K562 (cell line): Measurements from ENCODE around the gene CILP. TPM values are rescaled to one million over a fixed set of nuclear protein-coding genes. Genes with fewer than 3 reads are reported as not detected.

Source experiments
- ATAC-seq: fragments of 200-7000 bp; cut with Tn5 transposase; 3 replicates; pipeline ENCODE4 v1.9.1; 2020; ENCODE audit warnings: moderate library complexity
- BruUV-seq: library from RNA; stranded (reverse); fragments of 400-500 nt; replicated peaks from 2 replicates; lab custom pipeline; 2021; lab: Mats Ljungman, UMichigan
- CTCF ChIA-PET: fragments of 300-600 bp; formaldehyde crosslinking; extraction: SDS; loops from one replicate; lab custom pipeline; 2021; ENCODE audit warnings: low intra/inter-chr PET ratio; lab: Yijun Ruan, JAX
- POLR2A ChIA-PET: fragments of 300-600, 350-650 bp; sonication (Branson Sonifier 250); formaldehyde crosslinking; extraction: SDS; loops from one replicate; lab custom pipeline; 2021; ENCODE audit warnings: antibody characterized with exemption, inconsistent platforms; lab: Yijun Ruan, JAX
- DNase-seq, 4 experiments: peaks; one replicate each; pipeline versions ENCODE4 v3.0.0 to v3.0.0-alpha.2; 2011 to 2018; ENCODE audit warnings: low spot score in 3 of 4, mixed read lengths in 3 of 4; ENCODE audit errors: extremely low read depth in 1 of 4
- FAIRE-seq: peaks from 2 replicates; lab custom pipeline; 2011; peaks lifted over from hg19 to GRCh38; lab: Jason Lieb, UNC
- H2AFZ ChIP-seq: 2 replicates; pipeline ENCODE4 v1.6.0; 2011; ENCODE audit warnings: low read depth, low read length, control low read depth, inconsistent platforms
- H3K27ac ChIP-seq: fragments of 200-600 bp; 3 replicates; pipeline ENCODE4 v1.8.0; 2011; ENCODE audit warnings: low read depth, mild to moderate bottlenecking, control low read depth, inconsistent platforms, low read length, moderate library complexity, mixed read lengths; ENCODE audit errors: extremely low read depth
- H3K27me3 ChIP-seq, 2 experiments: fragments of 300-600 bp in 1 of 2; 2 replicates in 1 of 2; 3 replicates in 1 of 2; pipeline versions ENCODE4 v1.6.0 to v1.8.0; 2011; ENCODE audit warnings: inconsistent platforms in 2 of 2, low read length in 2 of 2, mild to moderate bottlenecking in 1 of 2, mixed read lengths in 1 of 2, moderate library complexity in 1 of 2; ENCODE audit not compliant: control insufficient read depth in 2 of 2, insufficient read depth in 2 of 2
- H3K36me3 ChIP-seq: fragments of 300-600 bp; 3 replicates; pipeline ENCODE4 v1.8.0; 2011; ENCODE audit warnings: mild to moderate bottlenecking, low read length, inconsistent platforms; ENCODE audit not compliant: control insufficient read depth, insufficient read depth
- H3K4me1 ChIP-seq, 2 experiments: fragments of 200-600 bp in 1 of 2; replicated peaks in 1 of 2; 2 replicates in 1 of 2; 3 replicates in 1 of 2; pipeline versions ENCODE4 v1.5.1 to v1.8.0; 2011; ENCODE audit warnings: inconsistent platforms in 2 of 2, low read length in 2 of 2, mild to moderate bottlenecking in 1 of 2, mixed read lengths in 1 of 2, moderate library complexity in 1 of 2; ENCODE audit not compliant: control insufficient read depth in 2 of 2, insufficient read depth in 2 of 2
- H3K4me2 ChIP-seq: 2 replicates; pipeline ENCODE4 v1.6.1; 2011; ENCODE audit warnings: low read length, control low read depth, inconsistent platforms, mixed read lengths; ENCODE audit not compliant: insufficient read depth
- H3K4me3 ChIP-seq: fragments of 200-600 bp; sonication (generic), shearing (Covaris generic); 2 replicates; pipeline ENCODE4 v1.5.1; 2016; ENCODE audit warnings: control low read depth, inconsistent platforms
- H3K79me2 ChIP-seq: fragments of 200-600 bp; 3 replicates; pipeline ENCODE4 v1.8.0; 2011; ENCODE audit warnings: low read length, inconsistent platforms; ENCODE audit not compliant: control insufficient read depth, insufficient read depth
- H3K9ac ChIP-seq, 2 experiments: 2 replicates each; pipeline versions ENCODE4 v1.6.0 to v1.6.1; 2011; ENCODE audit warnings: low read depth in 2 of 2, low read length in 2 of 2, control low read depth in 1 of 2, inconsistent platforms in 1 of 2, mild to moderate bottlenecking in 1 of 2, mixed read lengths in 1 of 2; ENCODE audit not compliant: insufficient read depth in 1 of 2
- H3K9me1 ChIP-seq: one replicate; pipeline ENCODE4 v1.6.0; 2011; ENCODE audit warnings: inconsistent platforms, mild to moderate bottlenecking, low read length, moderate library complexity; ENCODE audit not compliant: control insufficient read depth, insufficient read depth
- H3K9me3 ChIP-seq: replicated peaks from 2 replicates; pipeline ENCODE4 v1.5.1; 2011; ENCODE audit warnings: low read depth, low read length, inconsistent platforms; ENCODE audit not compliant: control insufficient read depth, insufficient read depth
- H4K20me1 ChIP-seq: replicated peaks from 2 replicates; pipeline ENCODE4 v1.6.1; 2011; ENCODE audit warnings: low read length, inconsistent platforms, mixed read lengths; ENCODE audit not compliant: control insufficient read depth, insufficient read depth
- E2F8 ChIP-seq: fragments of 450-650 bp; IDR thresholded peaks from 2 replicates; pipeline ENCODE4 v1.7.1; 2018; ENCODE audit warnings: mild to moderate bottlenecking, low read depth; ENCODE audit not compliant: partially characterized antibody
- HIVEP1 ChIP-seq: fragments of 250-450 bp; sonication (Bioruptor Pico); IDR thresholded peaks from 2 replicates; pipeline ENCODE4 v1.4.0; 2020; ENCODE audit warnings: mild to moderate bottlenecking
- NKRF ChIP-seq: fragments of 450-650 bp; IDR thresholded peaks from 2 replicates; pipeline ENCODE4 v1.6.1; 2016; ENCODE audit warnings: borderline replicate concordance
- SMARCC2 ChIP-seq: fragments of 450-650 bp; IDR thresholded peaks from 2 replicates; pipeline ENCODE4 v1.6.1; 2017; ENCODE audit warnings: antibody characterized with exemption, moderate library complexity, mild to moderate bottlenecking, low read depth
- THRA ChIP-seq: fragments of 450-650 bp; IDR thresholded peaks from 2 replicates; pipeline ENCODE4 v1.6.1; 2017; ENCODE audit warnings: mild to moderate bottlenecking, moderate library complexity
- ZC3H8 ChIP-seq: fragments of 450-650 bp; IDR thresholded peaks from 2 replicates; pipeline ENCODE4 v1.6.1; 2017
- ZNF140 ChIP-seq: fragments of 250-450 bp; sonication (Bioruptor Pico); IDR thresholded peaks from 2 replicates; pipeline ENCODE4 v1.8.0; 2021; ENCODE audit warnings: moderate library complexity, mild to moderate bottlenecking, inconsistent platforms
- ZNF398 ChIP-seq: fragments of 250-450 bp; sonication (Bioruptor Pico); IDR thresholded peaks from 2 replicates; pipeline ENCODE4 v1.8.0; 2021; ENCODE audit warnings: moderate library complexity, mild to moderate bottlenecking, inconsistent platforms
- ZNF518B ChIP-seq: fragments of 250-450 bp; sonication (Bioruptor Pico); IDR thresholded peaks from 2 replicates; pipeline ENCODE4 v1.5.0; 2021; ENCODE audit warnings: mild to moderate bottlenecking, moderate library complexity
- WGBS: fragments of 100-300 bp; shearing (Covaris generic); methylation state at CpG from one replicate; pipeline ENCODE4 v1.1.6; 2016; ENCODE audit warnings: low coverage, mixed read lengths; ENCODE audit not compliant: insufficient coverage; ENCODE audit errors: missing lambda C conversion rate; 5-methylcytosine and 5-hydroxymethylcytosine counted together
- in situ Hi-C: fragments of 300-500 bp; cut with MboI; formaldehyde crosslinking; loops from 4 replicates; pipeline ENCODE4 v1.15.0; 2018; ENCODE audit warnings: inconsistent platforms, mixed read lengths
- intact Hi-C: fragments of 100-400 bp; cut with micrococcal nuclease; formaldehyde crosslinking; loops from 2 replicates; pipeline ENCODE4 v1.14.2; 2022
- polyA plus RNA-seq, 8 experiments: library from polyadenylated mRNA; depleted of rRNA in 4 of 8; stranded (reverse) in 5 of 8; unstranded in 3 of 8; fragments of >200 nt; fragmentation: Nextera tagmentation in 2 of 8; fragmentation: Illumina TruSeq in 1 of 8; extraction: Ambion mirVana in 2 of 8; extraction: Trizol in 1 of 8; gene quantifications; 2 replicates each; pipeline versions ENCODE4 v1.2.1 to v1.2.3, GENCODE V29; 2011 to 2014; ENCODE audit warnings: inconsistent platforms in 1 of 8, missing spikeins in 1 of 8
- total RNA-seq, 7 experiments: library from RNA; depleted of rRNA in 6 of 7; stranded (reverse); fragments of >200 nt in 6 of 7; fragmentation: Illumina TruSeq in 2 of 7; extraction: Trizol in 2 of 7; gene quantifications; 2 replicates each; pipeline versions ENCODE4 v1.2.1 to v1.2.3, GENCODE V29; 2011 to 2021; ENCODE audit warnings: low replicate concordance in 1 of 7

Gene CILP
- total and polyA plus RNA-seq, 9 of the 15 experiments (the other 6 are each of a cell fraction or from before 2014, with no cell fraction given) = 0.03 TPM; not detected in 8

GRCh38 chr15:65208647-65209046 lies 2.6 kb downstream of the CILP start:
- no peak overlapping the region for H3K4me3 ChIP-seq
- H3K27me3 ChIP-seq = peaks cover 14 to 37% of the 10 kb centered on the region in 2 experiments; a peak in 4 of 5 replicates
- H3K36me3 ChIP-seq = no peaks in the 10 kb centered on the region
- no peaks in the 10 kb centered on the region for H3K9me1 ChIP-seq
- H3K9me3 ChIP-seq = no peaks in the 10 kb centered on the region
- in situ Hi-C loops (no loop called here), intact Hi-C loops (no loop called here)
- POLR2A ChIA-PET = interaction anchor here (0.6 to 6.6 kb wide), 9 partner anchors 8 to 1289 kb away, joined by 3 to 54 read pairs (median 5); partner anchors contain the start of genes RNU5B-1 and SNAPC5
- DNase-seq (no peak), FAIRE-seq (no peak), ATAC-seq (no peak)
- H3K4me1 ChIP-seq = peaks cover 15 to 25% of the 10 kb centered on the region in 2 experiments; a peak in 3 of 5 replicates
- H4K20me1 ChIP-seq = 0 out of 2 replicates have a peak, but pooled peaks cover 3% of the 10 kb centered on the region
- H3K27ac ChIP-seq = no peak overlapping the region
- no peak overlapping the region for H2AFZ ChIP-seq
- CTCF ChIA-PET = no interaction called here
- WGBS = 34% methylated on average over 2 of the region's 2 CpGs
- no peak for TF ChIP-seq ZNF518B (CRISPR knock-in tag)
- TF ChIP-seq NKRF = no peak
- TF ChIP-seq ZNF140 = no peak
- no peak for TF ChIP-seq E2F8
- TF ChIP-seq HIVEP1 (CRISPR knock-in tag) = no peak
- TF ChIP-seq ZC3H8 = no peak
- TF ChIP-seq THRA = no peak
- TF ChIP-seq ZNF398 (CRISPR knock-in tag) = no peak
- no peak for TF ChIP-seq SMARCC2
- no peaks in the 10 kb centered on the region for H3K79me2 ChIP-seq
- no peak overlapping the region for H3K4me2 ChIP-seq
- H3K9ac ChIP-seq = no peak overlapping the region
- BruUV-seq = no TSS peak
